GM18867 (cell line): Measurements from ENCODE around the gene ARHGEF12.

Experiments used
- ATAC-seq: cut with Tn5 transposase; IDR thresholded peaks from one replicate; pipeline ENCODE4 v1.9.1; 2021; ENCODE audit warnings: mild to moderate bottlenecking, moderate library complexity; ENCODE audit not compliant: unreplicated experiment

Gene ARHGEF12

GRCh38 chr11:120340529-120340928 is 4.3 kb downstream of the ARHGEF12 start:
- no peak for ATAC-seq

- ATAC-seq, result no peak
Observed at GRCh38 chr11:120342226-120342625, 6.0 kb downstream of the ARHGEF12 start.

DNA sequence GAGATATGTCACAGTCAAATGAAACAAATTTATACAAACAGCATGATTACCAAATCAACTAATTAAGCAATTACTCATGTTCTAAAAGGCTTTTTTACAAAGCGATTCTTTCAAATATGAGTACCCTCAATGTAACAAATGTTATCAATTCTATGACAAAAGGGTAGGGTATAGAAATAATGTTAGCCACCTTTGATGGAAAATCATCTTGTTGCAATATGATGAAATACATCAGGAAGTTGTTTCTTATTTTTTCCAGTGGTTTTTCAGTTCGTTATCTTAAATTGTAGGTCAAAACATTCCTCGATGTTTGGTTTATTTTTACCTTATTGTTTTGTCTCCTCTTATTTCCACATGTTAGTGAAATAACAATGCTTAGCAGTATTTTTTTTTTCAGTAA is 6.5 kb downstream of the ARHGEF12 start:
- ATAC-seq, result no peak

GRCh38 chr11:120343429-120343828 is 7.2 kb downstream of the ARHGEF12 start:
- peak; percentile 40 for ATAC-seq

GRCh38 chr11:120344302-120345004 is 8.2 kb downstream of the ARHGEF12 start:
- ATAC-seq, result peak; percentile 87

DNA sequence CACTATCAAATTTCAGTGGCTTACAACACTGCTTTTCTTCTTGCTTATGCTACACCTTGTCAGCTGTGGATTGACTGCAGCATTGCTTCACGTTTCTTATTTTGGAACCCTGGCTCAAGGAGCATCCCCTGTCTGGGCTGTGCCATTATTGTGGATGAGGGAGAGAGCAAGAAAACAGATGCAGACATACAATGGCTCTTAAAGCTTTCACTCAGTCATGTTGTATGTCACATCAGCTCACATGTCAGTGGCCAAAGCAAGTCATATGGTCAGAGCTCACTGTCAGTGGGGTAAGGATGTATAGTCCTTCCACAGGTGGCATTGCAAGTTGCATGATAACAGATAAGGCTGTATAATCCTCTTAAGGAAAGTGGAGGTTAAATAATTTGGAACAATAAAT is 10.0 kb downstream of the ARHGEF12 start:
- no peak for ATAC-seq

DNA sequence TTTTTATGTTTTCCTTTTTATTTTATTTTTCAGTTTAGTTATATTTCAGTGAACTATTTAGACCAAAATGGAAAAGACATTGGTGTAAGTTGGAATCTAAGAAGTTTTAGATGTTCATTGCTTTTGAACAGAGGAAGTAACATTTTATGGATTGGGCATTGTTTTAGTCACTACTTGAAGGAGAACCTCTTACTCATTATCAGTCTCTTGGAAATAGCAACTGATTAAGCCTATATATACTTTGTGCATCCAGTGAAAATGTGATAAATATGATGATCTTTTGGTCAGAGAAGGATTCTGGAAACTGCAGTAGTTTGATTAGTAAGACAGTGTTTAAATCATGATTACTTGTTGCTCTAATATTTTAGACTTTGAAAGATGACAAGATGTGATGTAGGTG is 14.4 kb downstream of the ARHGEF12 start:
- ATAC-seq, result no peak

DNA sequence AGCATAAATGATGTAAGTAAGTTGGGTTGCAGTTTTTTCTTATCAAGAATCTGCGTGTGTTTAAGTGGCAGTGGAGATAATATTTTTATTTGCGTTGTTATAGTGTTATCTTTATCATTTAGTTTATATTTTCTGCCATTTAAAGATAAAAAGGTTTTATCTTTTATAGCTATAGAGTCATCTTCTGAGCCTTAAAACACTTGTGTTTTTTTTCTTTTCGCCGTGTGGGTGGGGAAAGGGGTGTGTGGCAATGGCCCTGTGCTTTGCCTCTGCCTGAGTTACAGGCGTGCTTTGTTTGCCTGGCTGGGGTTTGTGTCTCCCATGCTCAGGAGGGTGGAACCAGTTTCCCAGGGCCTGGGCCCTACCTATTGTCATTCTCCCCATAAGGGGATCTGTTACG is 16.2 kb downstream of the ARHGEF12 start:
- no peak for ATAC-seq

- ATAC-seq, result no peak
Observed at GRCh38 chr11:120354068-120354467, 17.9 kb downstream of the ARHGEF12 start.

- ATAC-seq, result no peak
Observed at GRCh38 chr11:120354779-120355178, 18.6 kb downstream of the ARHGEF12 start.

- no peak for ATAC-seq
Observed at GRCh38 chr11:120357620-120358019, 21.4 kb downstream of the ARHGEF12 start.

- no peak for ATAC-seq
Observed at GRCh38 chr11:120358729-120359128, 22.5 kb downstream of the ARHGEF12 start.

- ATAC-seq, result no peak
Observed at GRCh38 chr11:120363436-120363835, 27.2 kb downstream of the ARHGEF12 start.

- no peak for ATAC-seq
Observed at GRCh38 chr11:120365512-120365911, 29.3 kb downstream of the ARHGEF12 start.

DNA sequence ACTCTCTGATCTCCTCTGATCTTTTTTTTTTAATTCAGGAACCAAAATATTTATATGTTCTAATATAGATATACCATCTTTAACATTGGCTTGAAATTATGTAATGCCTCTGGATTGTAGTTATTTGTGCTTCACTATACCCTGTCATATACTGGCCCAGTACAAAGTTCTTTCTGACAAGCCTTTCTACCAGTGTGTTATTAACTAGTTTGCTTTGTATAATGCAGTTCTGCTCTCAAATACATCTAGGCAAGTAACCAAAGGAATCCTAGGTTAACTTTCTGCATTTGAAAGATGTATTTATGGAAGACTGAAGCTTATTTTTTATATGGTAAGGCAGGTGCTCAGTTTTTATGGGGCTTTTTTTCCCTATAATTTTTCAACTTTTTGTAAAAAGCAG is 36.1 kb downstream of the ARHGEF12 start:
- ATAC-seq, result no peak

DNA sequence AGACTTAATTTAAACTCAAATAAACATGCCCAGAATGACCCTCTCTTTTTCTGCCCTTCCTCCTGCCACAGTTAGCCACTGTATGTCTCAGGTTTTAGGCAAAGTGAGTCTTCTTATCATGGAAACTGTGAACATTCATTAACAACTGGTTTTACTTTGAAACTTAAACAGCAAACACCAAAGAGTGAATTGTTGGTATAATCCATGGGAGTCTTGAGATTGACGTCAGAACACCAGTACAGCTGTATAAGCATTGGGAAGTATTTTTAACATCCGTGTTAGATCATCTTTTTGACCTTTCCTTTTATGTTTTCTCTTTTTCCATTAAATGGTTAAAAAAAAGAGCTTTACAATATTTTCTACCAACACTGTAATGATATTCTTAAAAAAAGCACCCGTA is 38.9 kb downstream of the ARHGEF12 start:
- no peak for ATAC-seq

- no peak for ATAC-seq
Observed at GRCh38 chr11:120376547-120377182, 40.5 kb downstream of the ARHGEF12 start.

GRCh38 chr11:120378474-120378873 is 42.3 kb downstream of the ARHGEF12 start:
- no peak for ATAC-seq

DNA sequence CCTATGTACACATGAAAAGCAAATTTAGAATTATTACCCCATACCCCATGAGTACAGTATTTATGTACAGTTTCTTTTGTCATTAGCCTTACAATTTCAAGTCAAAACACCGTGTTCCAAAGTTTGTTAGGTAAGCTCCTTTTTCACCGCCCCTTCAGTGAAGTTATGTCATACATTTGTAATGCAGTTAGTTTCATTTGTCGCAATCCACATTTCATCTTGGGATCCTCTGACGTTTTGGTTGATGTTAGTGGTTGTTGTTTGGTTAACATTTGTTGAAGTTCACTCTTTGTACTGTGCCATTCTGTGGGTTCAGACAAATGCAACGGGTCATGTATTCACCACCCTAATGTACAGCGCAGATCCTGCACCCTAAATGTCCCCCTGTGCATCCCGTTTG is 45.2 kb downstream of the ARHGEF12 start:
- no peak for ATAC-seq

DNA sequence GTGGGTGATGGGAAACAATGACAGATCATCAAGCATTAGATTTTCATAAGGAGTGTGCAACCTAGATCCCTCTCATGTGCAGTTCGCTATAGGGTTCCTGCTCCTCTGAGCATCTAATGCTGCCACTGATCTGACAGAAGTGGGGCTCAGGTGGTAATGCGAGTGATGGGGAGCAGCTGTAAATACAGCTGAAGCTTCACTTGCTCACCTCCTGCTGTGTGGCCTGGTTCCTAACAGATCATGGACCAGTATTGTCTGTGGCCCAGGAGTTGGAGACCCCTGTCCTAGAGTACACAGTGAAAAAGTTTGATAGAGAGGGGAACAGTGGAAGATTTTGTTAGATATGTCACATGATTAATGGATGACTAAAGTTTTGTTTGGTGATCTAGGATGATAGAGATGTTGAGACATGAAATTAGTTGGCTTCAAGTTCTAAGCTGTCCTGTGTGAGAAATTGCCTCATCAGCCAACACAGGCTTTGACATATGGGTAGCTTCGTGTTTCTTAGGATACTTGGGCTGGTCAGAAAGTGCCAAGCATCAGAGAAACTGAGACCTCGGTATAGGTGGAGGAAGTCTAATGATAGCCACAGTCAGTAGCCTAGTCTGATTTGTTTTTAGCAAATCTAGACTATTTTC is 47.4 kb downstream of the ARHGEF12 start:
- no peak for ATAC-seq

- ATAC-seq, result no peak
Observed at GRCh38 chr11:120384476-120384875, 48.3 kb downstream of the ARHGEF12 start.

GRCh38 chr11:120385110-120385509 is 48.9 kb downstream of the ARHGEF12 start:
- no peak for ATAC-seq
